HEK293T (cell line): ENCODE data around the gene MFAP2.

ENCODE experiments used
- CTCF ChIA-PET: fragments of 350-600 bp; formaldehyde crosslinking; extraction: SDS; loops from one replicate; lab custom pipeline; 2021; ENCODE audit warnings: antibody characterized with exemption, inconsistent platforms; lab: Yijun Ruan, JAX
- POLR2A ChIA-PET: fragments of 350-600 bp; formaldehyde crosslinking; extraction: SDS; loops from one replicate; lab custom pipeline; 2020; ENCODE audit warnings: antibody characterized with exemption, inconsistent platforms; lab: Yijun Ruan, JAX
- DNase-seq: peaks from one replicate; pipeline ENCODE4 v3.0.0; 2012; ENCODE audit warnings: mixed read lengths; ENCODE audit errors: extremely low spot score
- ARNT ChIP-seq: fragments of 450-650 bp; IDR thresholded peaks from 2 replicates; pipeline ENCODE4 v1.6.1; 2017; ENCODE audit warnings: mild to moderate bottlenecking
- BHLHE40 ChIP-seq: fragments of 450-650 bp; IDR thresholded peaks from 2 replicates; pipeline ENCODE4 v1.6.1; 2016; ENCODE audit warnings: mild to moderate bottlenecking, moderate library complexity, borderline replicate concordance
- CTBP1 ChIP-seq: fragments of 450-650 bp; IDR thresholded peaks from 2 replicates; pipeline ENCODE4 v1.6.1; 2016; ENCODE audit warnings: borderline replicate concordance
- ELF4 ChIP-seq: fragments of 450-650 bp; IDR thresholded peaks from 2 replicates; pipeline ENCODE4 v1.6.1; 2017; ENCODE audit warnings: antibody characterized with exemption
- FOXA1 ChIP-seq: fragments of 450-650 bp; IDR thresholded peaks from 2 replicates; pipeline ENCODE4 v1.6.1; 2016; ENCODE audit warnings: mild to moderate bottlenecking
- FOXK2 ChIP-seq: fragments of 450-650 bp; IDR thresholded peaks from 2 replicates; pipeline ENCODE4 v1.6.1; 2016; ENCODE audit warnings: mild to moderate bottlenecking
- FOXM1 ChIP-seq: fragments of 450-650 bp; IDR thresholded peaks from 2 replicates; pipeline ENCODE4 v1.6.1; 2017; ENCODE audit warnings: mild to moderate bottlenecking, borderline replicate concordance
- HDGF ChIP-seq: fragments of 450-650 bp; IDR thresholded peaks from 2 replicates; pipeline ENCODE4 v1.6.1; 2017; ENCODE audit warnings: antibody characterized with exemption, borderline replicate concordance
- L3MBTL2 ChIP-seq: fragments of 450-650 bp; conservative IDR thresholded peaks from 2 replicates; pipeline ENCODE4 v1.6.1; 2016; ENCODE audit warnings: mild to moderate bottlenecking
- LEF1 ChIP-seq: fragments of 450-650 bp; IDR thresholded peaks from 2 replicates; pipeline ENCODE4 v1.6.1; 2017; ENCODE audit warnings: mild to moderate bottlenecking, borderline replicate concordance
- NFRKB ChIP-seq: fragments of 450-650 bp; IDR thresholded peaks from 2 replicates; pipeline ENCODE4 v1.6.1; 2016; ENCODE audit warnings: mild to moderate bottlenecking, moderate library complexity
- PKNOX1 ChIP-seq: fragments of 450-650 bp; IDR thresholded peaks from 2 replicates; pipeline ENCODE4 v1.6.1; 2016
- SP1 ChIP-seq: fragments of 450-650 bp; IDR thresholded peaks from 2 replicates; pipeline ENCODE4 v1.6.1; 2017
- SUZ12 ChIP-seq: fragments of 450-650 bp; IDR thresholded peaks from 2 replicates; pipeline ENCODE4 v1.6.1; 2016; ENCODE audit warnings: mild to moderate bottlenecking
- TARDBP ChIP-seq: fragments of 450-650 bp; IDR thresholded peaks from 2 replicates; pipeline ENCODE4 v1.6.1; 2016
- ZNF384 ChIP-seq: fragments of 450-650 bp; IDR thresholded peaks from 2 replicates; pipeline ENCODE4 v1.6.1; 2016

The MFAP2 gene

GRCh38 chr1:16979475-16980327 is 719 bp downstream of the MFAP2 start:
- no peak for TF ChIP-seq FOXM1
- no peak for TF ChIP-seq ELF4
- CTCF ChIA-PET = no interaction called here
- no peak for DNase-seq
- POLR2A ChIA-PET = interaction anchor here (0.8 to 1.0 kb wide), 2 partner anchors 19 to 34 kb away, joined by 3 to 4 read pairs; no protein-coding TSS in a partner anchor

DNA sequence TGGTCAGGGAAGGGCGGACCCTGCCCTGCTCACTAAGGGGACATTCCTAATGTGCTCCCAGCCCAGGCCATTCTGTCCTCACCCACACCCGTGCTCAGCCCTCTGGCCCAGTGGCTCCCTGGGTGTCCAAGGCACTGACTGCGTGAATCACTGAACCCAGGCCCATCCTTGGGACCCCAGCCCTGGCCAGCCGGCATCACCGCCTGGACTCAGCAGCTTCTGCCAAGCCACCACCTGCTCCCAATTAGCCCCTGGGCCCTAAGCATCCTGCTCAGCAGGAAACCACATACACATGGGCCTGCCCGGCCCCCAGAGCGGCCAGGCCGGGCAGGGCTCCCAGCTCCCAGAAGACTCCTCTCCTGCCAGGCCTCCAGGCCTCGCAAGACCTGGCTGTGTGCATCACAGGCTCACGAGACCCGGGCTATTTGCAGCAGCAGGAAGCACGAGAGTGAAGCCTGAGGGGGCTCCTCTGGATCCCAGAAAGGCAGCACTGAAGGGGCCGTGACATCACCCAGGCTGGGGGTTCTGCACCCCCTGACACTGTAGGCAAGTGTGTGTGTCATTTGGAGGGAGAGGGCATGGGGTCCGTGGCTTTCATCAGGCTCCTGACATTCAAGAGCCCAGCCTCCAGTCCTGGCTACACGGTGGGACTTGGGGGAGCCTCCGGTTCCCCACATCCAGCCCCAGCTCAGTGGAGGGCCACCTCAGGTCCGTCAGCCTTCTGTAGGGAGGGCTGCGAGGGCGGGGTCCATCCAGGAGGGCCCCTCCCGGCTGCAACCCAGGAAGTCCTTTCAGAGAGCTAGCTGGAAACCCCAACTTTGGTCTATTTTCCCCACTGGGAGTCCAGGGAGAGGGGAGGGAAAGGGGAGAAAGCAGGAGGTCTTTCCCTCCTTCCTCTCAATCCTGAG is 1.6 kb downstream of the MFAP2 start:
- CTCF ChIA-PET = no interaction called here
- TF ChIP-seq BHLHE40 (no peak), FOXA1 (no peak), SP1 (no peak), L3MBTL2 (no peak), LEF1 (no peak), NFRKB (no peak), FOXM1 (no peak), ZNF384 (no peak)
- POLR2A ChIA-PET = interaction anchor here (0.8 to 1.7 kb wide), 3 partner anchors 18 to 34 kb away, joined by 3 to 5 read pairs (median 4); no protein-coding TSS in a partner anchor
- DNase-seq = no peak

DNA sequence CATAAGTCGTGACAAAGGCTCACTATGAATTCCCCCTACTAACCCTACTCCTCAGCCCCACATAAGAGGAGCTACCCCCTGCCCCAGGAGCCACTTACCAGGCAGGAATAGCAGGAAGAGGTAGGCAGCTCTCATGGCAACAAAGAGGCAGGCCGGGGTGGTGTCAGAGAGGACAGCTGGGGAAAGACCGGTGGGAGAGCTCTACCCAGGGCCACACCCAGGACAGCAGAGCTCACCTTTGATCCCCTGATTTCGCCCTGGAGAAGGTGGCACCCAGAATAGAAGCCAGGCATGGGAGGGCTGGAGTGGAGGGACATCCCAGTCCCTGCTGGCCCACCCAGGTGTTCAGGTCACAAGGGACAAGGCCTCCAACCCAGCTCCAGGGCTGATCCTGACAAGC is 2.3 kb downstream of the MFAP2 start:
- CTCF ChIA-PET = no interaction called here
- POLR2A ChIA-PET = interaction anchor here (1.7 kb wide), 1 partner anchor 18 kb away, joined by 5 read pairs; no protein-coding TSS in a partner anchor
- TF ChIP-seq ARNT (no peak), FOXK2 (no peak), FOXA1 (no peak), NFRKB (no peak), LEF1 (no peak), CTBP1 (no peak), PKNOX1 (no peak), ELF4 (no peak), TARDBP (no peak), SP1 (no peak), L3MBTL2 (no peak), HDGF (no peak), BHLHE40 (no peak), ZNF384 (no peak), FOXM1 (no peak), SUZ12 (no peak)
- DNase-seq = no peak

- no peak for DNase-seq
- POLR2A ChIA-PET = interaction anchor here (1.7 kb wide), 1 partner anchor 17 kb away, joined by 5 read pairs; no protein-coding TSS in a partner anchor
- no peak for TF ChIP-seq BHLHE40
- no peak for TF ChIP-seq LEF1
- no peak for TF ChIP-seq FOXM1
- TF ChIP-seq CTBP1 = no peak
- TF ChIP-seq HDGF = no peak
- no peak for TF ChIP-seq FOXK2
- no peak for TF ChIP-seq PKNOX1
- no peak for TF ChIP-seq NFRKB
- no peak for TF ChIP-seq TARDBP
- CTCF ChIA-PET = no interaction called here
These were observed 3.0 kb downstream of the MFAP2 start for GRCh38 chr1:16977377-16977776.

DNA sequence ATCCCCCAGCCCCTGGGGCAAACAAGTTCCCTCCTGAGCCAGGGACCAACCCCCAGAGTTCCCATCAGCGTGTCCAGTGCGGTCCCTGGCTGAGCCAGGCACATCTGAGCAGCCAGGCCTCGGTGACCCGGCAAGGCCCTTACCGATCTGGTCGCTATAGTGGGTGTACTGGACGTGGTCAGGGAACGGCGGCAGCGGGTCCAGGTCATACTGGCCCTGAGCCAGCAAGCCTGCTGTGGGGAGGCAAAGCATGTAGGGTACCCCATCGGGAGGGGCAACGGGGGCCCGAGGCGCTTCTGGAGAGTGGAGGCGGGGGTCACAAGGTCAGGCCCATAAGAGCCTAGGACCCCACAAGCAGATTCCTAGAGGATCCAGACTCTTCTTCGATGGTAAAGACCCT is 3.5 kb downstream of the MFAP2 start:
- ChIA-PET POLR2A (interaction anchor here (1.0 kb wide), 1 partner anchor 72 kb away, joined by 4 read pairs; no protein-coding TSS in a partner anchor), CTCF (no interaction called here)
- TF ChIP-seq ARNT (no peak), PKNOX1 (no peak), FOXA1 (no peak), CTBP1 (no peak), SP1 (no peak), BHLHE40 (no peak), HDGF (no peak), FOXK2 (no peak), SUZ12 (no peak), ZNF384 (no peak)
- DNase-seq = no peak

- no peak for TF ChIP-seq BHLHE40
- TF ChIP-seq NFRKB = no peak
- TF ChIP-seq LEF1 = no peak
- no peak for TF ChIP-seq CTBP1
- TF ChIP-seq ARNT = no peak
- TF ChIP-seq FOXA1 = no peak
- no peak for TF ChIP-seq PKNOX1
- no peak for TF ChIP-seq TARDBP
- TF ChIP-seq FOXM1 = no peak
- TF ChIP-seq SUZ12 = no peak
- TF ChIP-seq FOXK2 = no peak
- no peak for TF ChIP-seq L3MBTL2
- TF ChIP-seq ELF4 = no peak
- no peak for TF ChIP-seq ZNF384
- no peak for TF ChIP-seq HDGF
- ChIA-PET CTCF (no interaction called here), POLR2A (interaction anchor here (1.0 kb wide), 1 partner anchor 71 kb away, joined by 4 read pairs; no protein-coding TSS in a partner anchor)
These were observed 4.6 kb downstream of the MFAP2 start for GRCh38 chr1:16975838-16976237.

More at GRCh38 chr1:16975838-16976237, 4.6 kb downstream of the MFAP2 start:
- DNase-seq = no peak
